Thoracic aorta (tissue), 2 donors: Measurements from ENCODE around the gene PYGM. TPM values are rescaled to one million over a fixed set of nuclear protein-coding genes. Genes with fewer than 3 reads are reported as not detected.
"Not testable (repeated sequence)": the region's sequence is repeated elsewhere in the genome, so short reads cannot be mapped to it uniquely, and the experiment has no call there.

Experiments used
- ATAC-seq: fragments of 150-250 bp; one replicate; pipeline ENCODE4 v1.8.0; 2017; ENCODE audit warnings: low read depth; ENCODE audit not compliant: insufficient number of reproducible peaks, low FRiP score
- DNase-seq: peaks from one replicate; pipeline ENCODE4 v3.0.0-alpha.2; 2020; ENCODE audit warnings: low spot score
- H3K27ac ChIP-seq, 2 donors: fragments of 200-600 bp; sonication (generic); 1 replicate in 1 of 2; 2 replicates in 1 of 2; pipeline ENCODE4 v1.5.1; 2016; ENCODE audit warnings: mild to moderate bottlenecking in 2 of 2, moderate library complexity in 2 of 2
- H3K27me3 ChIP-seq: fragments of 200-600 bp; sonication (generic); replicated peaks from 2 replicates; pipeline ENCODE4 v1.6.0; 2016; ENCODE audit warnings: mild to moderate bottlenecking; ENCODE audit not compliant: insufficient read depth
- H3K36me3 ChIP-seq: fragments of 200-600 bp; sonication (generic); one replicate; pipeline ENCODE4 v1.5.1; 2016
- H3K4me1 ChIP-seq, 2 donors: fragments of 200-600 bp; sonication (generic); 1 replicate in 1 of 2; 2 replicates in 1 of 2; pipeline versions ENCODE4 v1.5.1 to v1.6.0; 2016; ENCODE audit warnings: low read depth in 2 of 2, mild to moderate bottlenecking in 1 of 2; ENCODE audit not compliant: control insufficient read depth in 1 of 2
- H3K4me3 ChIP-seq: fragments of 200-600 bp; sonication (generic); 2 replicates; pipeline ENCODE4 v1.5.1; 2016; ENCODE audit warnings: mild to moderate bottlenecking
- H3K9me3 ChIP-seq: fragments of 200-600 bp; sonication (generic); 2 replicates; pipeline ENCODE4 v1.5.1; 2016
- CTCF ChIP-seq: fragments of 200-600 bp; sonication (generic); IDR thresholded peaks from one replicate; pipeline ENCODE4 v1.5.1; 2019; ENCODE audit warnings: antibody characterized with exemption
- total RNA-seq, 2 donors: library from RNA; depleted of rRNA; stranded (reverse); fragments of >200 nt; gene quantifications; one replicate each; pipeline versions ENCODE4 v1.1.0 to v1.2.3, GENCODE V29; 2016

The PYGM gene
- total RNA-seq, 2 donors from 2014 or later, result 12.2 to 13.4 TPM

- TF ChIP-seq CTCF, result no peak
- Histone ChIP-seq H3K27ac (no peak overlapping the region), H3K4me1 (peaks cover 3 to 6% of the 10 kb centered on the region in 2 donors), H3K36me3 (no peaks in the 10 kb centered on the region), H3K9me3 (no peaks in the 10 kb centered on the region), H3K4me3 (no peak overlapping the region), H3K27me3 (no peaks in the 10 kb centered on the region)
- ATAC-seq (no peak), DNase-seq (no peak)
Measured at GRCh38 chr11:64710418-64711137, 49.2 kb downstream of the PYGM start.

DNA sequence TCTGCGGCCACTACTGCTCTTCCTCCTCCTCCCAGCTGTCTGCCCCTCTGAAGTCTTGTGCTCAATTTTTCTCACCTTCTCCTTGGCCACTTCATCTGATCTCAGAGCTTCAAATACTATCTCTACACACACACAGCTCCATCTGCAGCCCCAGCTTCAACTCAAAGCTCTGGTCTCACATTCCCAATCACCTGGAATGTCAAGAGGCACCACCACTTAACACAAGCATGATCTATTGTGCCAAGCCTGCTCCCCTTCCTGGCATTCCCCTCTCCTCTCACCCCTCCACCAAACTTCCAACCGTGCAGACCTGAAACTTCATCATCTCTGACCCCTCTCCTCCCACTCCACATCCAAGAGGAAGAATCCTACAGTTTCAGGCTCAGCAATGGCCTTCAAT is 54.3 kb downstream of the PYGM start:
- no peaks in the 10 kb centered on the region for H3K36me3 ChIP-seq
- H3K27ac ChIP-seq, result no peak overlapping the region
- H3K4me1 ChIP-seq, result no peaks in the 10 kb centered on the region
- H3K4me3 ChIP-seq, result no peak overlapping the region
- TF ChIP-seq CTCF, result no peak
- ATAC-seq (no peak), DNase-seq (no peak)
- no peaks in the 10 kb centered on the region for H3K27me3 ChIP-seq
- H3K9me3 ChIP-seq, result no peaks in the 10 kb centered on the region

DNA sequence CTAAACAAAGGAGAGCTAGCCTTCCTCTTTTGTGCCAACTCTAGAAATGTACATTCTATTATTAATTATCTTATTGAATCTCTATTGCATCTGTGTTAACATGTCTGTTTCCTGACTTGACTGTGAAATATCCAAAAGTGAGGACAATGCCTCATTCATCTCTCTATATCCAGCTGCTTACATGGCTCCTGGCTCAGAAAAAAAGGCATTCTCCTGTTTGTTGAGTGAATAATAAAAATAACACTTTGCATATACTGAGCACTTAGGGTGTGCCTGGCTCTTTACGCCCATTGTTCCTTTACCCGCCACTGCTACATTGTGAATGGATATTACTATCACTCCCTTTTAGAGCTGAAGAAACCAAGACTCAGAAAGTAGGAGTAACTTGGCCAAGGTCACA is 56.7 kb downstream of the PYGM start:
- ATAC-seq (no peak), DNase-seq (no peak)
- H3K27me3 ChIP-seq, result no peaks in the 10 kb centered on the region
- no peaks in the 10 kb centered on the region for H3K36me3 ChIP-seq
- TF ChIP-seq CTCF, result no peak
- no peaks in the 10 kb centered on the region for H3K9me3 ChIP-seq
- H3K27ac ChIP-seq, result no peak overlapping the region
- H3K4me3 ChIP-seq, result no peak overlapping the region
- no peaks in the 10 kb centered on the region for H3K4me1 ChIP-seq

- H3K36me3 ChIP-seq, ATAC-seq, DNase-seq, H3K9me3 ChIP-seq, H3K4me1 ChIP-seq, H3K4me3 ChIP-seq, H3K27me3 ChIP-seq, H3K27ac ChIP-seq: not testable (repeated sequence)
Measured at GRCh38 chr11:64701956-64702355, 57.8 kb downstream of the PYGM start.

DNA sequence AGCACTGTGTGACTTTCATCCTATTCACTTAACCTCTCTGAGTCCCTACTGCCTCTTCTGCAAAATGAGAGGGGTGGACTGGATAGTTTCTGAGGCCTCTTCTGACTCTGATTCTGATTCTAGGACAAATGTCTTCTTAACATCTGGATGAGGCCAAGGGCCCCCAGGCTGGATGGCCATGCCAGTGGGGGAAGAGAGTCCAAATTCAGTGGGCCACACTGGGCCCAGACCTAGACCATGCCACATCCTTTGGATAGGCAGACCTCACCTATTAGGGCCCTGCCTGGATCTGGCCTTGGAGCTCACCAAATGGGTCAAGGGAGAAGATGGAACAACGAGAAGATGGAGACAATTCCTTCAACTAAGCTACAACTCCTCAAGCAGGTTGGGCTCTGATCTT is 61.3 kb downstream of the PYGM start:
- DNase-seq, result no peak
- no peak for ATAC-seq
- no peak overlapping the region for H3K4me3 ChIP-seq
- no peaks in the 10 kb centered on the region for H3K36me3 ChIP-seq
- H3K9me3 ChIP-seq, result no peaks in the 10 kb centered on the region
- no peaks in the 10 kb centered on the region for H3K27me3 ChIP-seq
- no peaks in the 10 kb centered on the region for H3K4me1 ChIP-seq
- TF ChIP-seq CTCF, result no peak
- H3K27ac ChIP-seq, result no peak overlapping the region
